NT2/D1 (cell line): Measurements from ENCODE around the gene SEL1L3.

ENCODE experiments used
- DNase-seq: peaks from one replicate; pipeline ENCODE4 v3.0.0-alpha.2; 2011; ENCODE audit warnings: low read depth, low spot score
- H3K27me3 ChIP-seq: 2 replicates; pipeline ENCODE4 v1.6.0; 2011; ENCODE audit warnings: mild to moderate bottlenecking; ENCODE audit not compliant: insufficient read length, insufficient read depth
- H3K36me3 ChIP-seq: 2 replicates; pipeline ENCODE4 v1.6.1; 2011; ENCODE audit warnings: mild to moderate bottlenecking, low read length, mixed read lengths; ENCODE audit not compliant: insufficient read depth, insufficient read length
- H3K4me1 ChIP-seq: 2 replicates; pipeline ENCODE4 v1.5.1; 2011; ENCODE audit not compliant: insufficient read depth, insufficient read length
- H3K4me3 ChIP-seq: 2 replicates; pipeline ENCODE4 v1.5.1; 2011; ENCODE audit warnings: low read depth; ENCODE audit not compliant: insufficient read length
- H3K9ac ChIP-seq: 2 replicates; pipeline ENCODE4 v1.6.0; 2011; ENCODE audit warnings: low read depth; ENCODE audit not compliant: insufficient read length
- H3K9me3 ChIP-seq: 2 replicates; pipeline ENCODE4 v1.5.1; 2011; ENCODE audit warnings: mild to moderate bottlenecking, low read length; ENCODE audit not compliant: insufficient read depth
- SUZ12 ChIP-seq: IDR thresholded peaks from 2 replicates; pipeline ENCODE4 v1.6.1; 2011; ENCODE audit not compliant: insufficient read length, insufficient read depth; ENCODE audit errors: extremely low read depth
- YY1 ChIP-seq: IDR thresholded peaks from 2 replicates; pipeline ENCODE4 v1.6.1; 2011; ENCODE audit not compliant: insufficient read length, insufficient read depth
- ZNF274 ChIP-seq: IDR thresholded peaks from 2 replicates; pipeline ENCODE4 v1.6.1; 2011; ENCODE audit warnings: mild to moderate bottlenecking, low read depth, low read length

Gene SEL1L3

DNA sequence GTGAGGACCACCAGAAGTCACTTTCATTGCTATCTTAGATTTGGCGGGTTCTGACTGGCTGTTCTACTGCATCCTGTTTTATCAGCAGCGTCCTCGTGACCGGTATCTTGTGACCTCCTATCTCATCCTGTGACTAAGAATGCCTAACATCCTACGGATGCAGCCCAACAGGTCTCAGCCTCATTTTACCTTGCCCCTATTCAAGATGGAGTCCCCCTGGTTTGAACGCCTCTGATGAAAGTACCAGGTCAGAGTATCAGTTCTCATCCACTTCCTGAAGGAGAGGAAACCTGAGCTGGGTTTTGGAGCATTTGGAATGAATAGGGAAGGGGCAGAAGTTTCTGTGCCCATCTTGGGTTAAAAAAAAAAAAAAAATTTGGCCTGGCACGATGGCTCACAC is 136.9 kb downstream of the SEL1L3 start:
- Histone ChIP-seq H3K9me3 (no peaks in the 10 kb centered on the region), H3K27me3 (no peaks in the 10 kb centered on the region), H3K4me1 (no peaks in the 10 kb centered on the region), H3K4me3 (no peak overlapping the region), H3K9ac (no peak overlapping the region), H3K36me3 (no peaks in the 10 kb centered on the region)
- no peak for DNase-seq
- TF ChIP-seq SUZ12 (no peak), YY1 (no peak), ZNF274 (no peak)

DNA sequence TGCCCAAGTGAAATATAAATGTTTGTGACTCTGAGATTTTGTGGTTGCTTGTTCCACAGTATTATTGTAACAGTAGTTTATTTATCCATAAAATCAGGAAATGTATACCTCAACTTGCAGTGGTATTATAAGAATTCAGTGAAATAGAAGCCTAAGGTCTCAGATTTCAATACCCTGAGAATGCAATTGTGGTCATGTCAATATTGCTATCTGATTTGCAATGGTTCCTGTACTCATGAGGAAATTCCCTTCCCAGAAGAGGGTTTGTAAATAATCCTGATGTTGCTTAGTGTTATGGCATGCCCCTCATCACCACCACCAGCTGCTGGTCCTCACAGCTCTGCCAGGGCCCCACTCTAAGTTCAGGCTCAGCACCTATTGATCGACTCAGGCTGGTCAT is 139.4 kb downstream of the SEL1L3 start:
- DNase-seq = no peak
- H3K36me3 ChIP-seq = no peaks in the 10 kb centered on the region
- no peak overlapping the region for H3K4me3 ChIP-seq
- no peaks in the 10 kb centered on the region for H3K4me1 ChIP-seq
- H3K9me3 ChIP-seq = no peaks in the 10 kb centered on the region
- no peak overlapping the region for H3K9ac ChIP-seq
- H3K27me3 ChIP-seq = no peaks in the 10 kb centered on the region
- TF ChIP-seq YY1 (no peak), ZNF274 (no peak), SUZ12 (no peak)

DNA sequence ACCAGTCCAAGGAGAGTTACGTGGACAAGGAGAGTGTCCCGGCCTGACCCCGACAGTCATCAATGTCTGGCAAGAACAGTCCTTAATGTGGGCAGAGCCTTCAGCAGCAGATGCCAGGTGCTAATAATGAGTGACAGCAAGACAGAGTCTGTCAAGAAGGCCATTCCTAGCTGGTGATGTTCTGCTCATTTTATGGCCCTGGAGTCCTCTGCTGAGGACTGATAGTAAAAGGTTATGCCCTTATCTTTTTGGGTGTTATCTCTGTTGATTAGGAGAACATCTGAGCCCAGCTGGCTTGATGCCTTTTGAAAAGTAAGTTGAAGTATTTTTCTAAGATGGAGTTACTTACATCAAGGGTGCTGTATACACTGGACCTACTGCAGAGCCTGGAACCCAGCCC is 139.8 kb downstream of the SEL1L3 start:
- Histone ChIP-seq H3K4me3 (no peak overlapping the region), H3K36me3 (no peaks in the 10 kb centered on the region), H3K9me3 (no peaks in the 10 kb centered on the region), H3K4me1 (no peaks in the 10 kb centered on the region), H3K27me3 (no peaks in the 10 kb centered on the region), H3K9ac (no peak overlapping the region)
- no peak for DNase-seq
- no peak for TF ChIP-seq SUZ12
- TF ChIP-seq ZNF274 = no peak
- TF ChIP-seq YY1 = no peak

DNA sequence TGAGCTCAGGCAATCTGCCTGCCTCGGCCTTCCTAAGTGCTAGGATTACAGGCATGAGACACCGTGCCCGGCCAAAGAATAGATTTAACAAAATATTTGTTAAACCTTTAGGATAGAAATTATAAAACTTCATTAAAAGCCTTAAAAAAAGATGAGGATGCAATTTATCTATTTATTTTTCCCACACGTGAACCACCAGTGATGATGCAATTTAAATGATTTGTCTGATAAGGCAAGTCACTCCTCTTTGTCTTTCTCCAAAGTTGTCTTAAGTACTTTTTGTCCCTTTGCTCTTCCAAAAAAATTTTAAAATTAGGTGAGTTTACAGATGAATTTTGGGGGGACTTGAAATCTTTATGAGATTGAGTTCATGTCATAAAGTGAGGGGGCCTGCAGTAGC is 149.0 kb downstream of the SEL1L3 start:
- no peaks in the 10 kb centered on the region for H3K4me1 ChIP-seq
- H3K36me3 ChIP-seq = no peaks in the 10 kb centered on the region
- H3K9me3 ChIP-seq = peaks cover 4% of the 10 kb centered on the region; the same call in 1 of the 2 replicates
- H3K27me3 ChIP-seq = no peaks in the 10 kb centered on the region
- DNase-seq = no peak
- no peak overlapping the region for H3K4me3 ChIP-seq
- H3K9ac ChIP-seq = no peak overlapping the region
- TF ChIP-seq YY1 = no peak
- TF ChIP-seq ZNF274 = no peak
- TF ChIP-seq SUZ12 = no peak

DNA sequence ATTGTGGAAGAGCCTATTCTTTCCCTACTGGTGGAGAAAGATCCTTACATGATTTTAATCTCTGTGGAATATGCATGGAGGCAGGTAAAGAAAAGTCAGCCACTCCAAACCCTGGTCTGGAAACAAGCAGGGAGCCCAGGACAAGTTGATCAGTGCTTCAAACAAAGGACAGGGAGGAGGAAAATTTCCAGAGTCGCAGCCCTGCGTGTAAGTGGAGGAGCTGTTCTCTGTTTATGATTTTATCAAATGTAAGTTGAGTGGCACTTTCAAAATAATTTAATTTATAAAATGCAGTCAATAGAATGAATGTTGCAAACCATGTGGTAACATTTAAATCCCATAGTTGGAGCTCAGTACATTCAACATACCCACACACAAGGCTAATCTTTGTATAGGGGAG is 150.2 kb downstream of the SEL1L3 start:
- H3K4me1 ChIP-seq = no peaks in the 10 kb centered on the region
- H3K9ac ChIP-seq = no peak overlapping the region
- H3K4me3 ChIP-seq = no peak overlapping the region
- H3K9me3 ChIP-seq = peaks cover 4% of the 10 kb centered on the region; the same call in 1 of the 2 replicates
- TF ChIP-seq SUZ12 (no peak), YY1 (no peak), ZNF274 (no peak)
- H3K27me3 ChIP-seq = no peaks in the 10 kb centered on the region
- H3K36me3 ChIP-seq = no peaks in the 10 kb centered on the region
- no peak for DNase-seq

DNA sequence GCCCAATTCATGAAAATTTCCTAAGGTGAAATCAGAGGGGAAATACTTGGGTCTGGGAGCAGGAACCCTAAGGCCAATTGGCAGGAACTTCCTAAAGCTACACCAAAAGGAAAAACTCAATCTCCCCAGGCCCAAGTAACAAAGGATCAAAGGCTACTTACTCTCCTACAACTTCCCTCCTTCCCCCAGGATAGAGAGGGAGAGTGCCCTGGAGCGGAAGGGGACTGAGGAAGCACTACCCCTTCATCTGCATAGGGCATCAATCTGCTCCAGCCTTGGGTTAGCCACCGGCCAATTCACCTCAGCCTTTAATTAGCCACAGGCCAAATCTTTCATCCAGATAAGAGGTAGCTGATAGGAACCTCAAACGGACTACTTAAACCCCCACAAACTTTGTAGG is 152.2 kb downstream of the SEL1L3 start:
- no peak for DNase-seq
- Histone ChIP-seq H3K4me1 (no peaks in the 10 kb centered on the region), H3K9me3 (peaks cover 4% of the 10 kb centered on the region; the same call in 1 of the 2 replicates), H3K4me3 (no peak overlapping the region), H3K27me3 (no peaks in the 10 kb centered on the region), H3K9ac (no peak overlapping the region), H3K36me3 (no peaks in the 10 kb centered on the region)
- TF ChIP-seq YY1 (no peak), SUZ12 (no peak), ZNF274 (no peak)

DNA sequence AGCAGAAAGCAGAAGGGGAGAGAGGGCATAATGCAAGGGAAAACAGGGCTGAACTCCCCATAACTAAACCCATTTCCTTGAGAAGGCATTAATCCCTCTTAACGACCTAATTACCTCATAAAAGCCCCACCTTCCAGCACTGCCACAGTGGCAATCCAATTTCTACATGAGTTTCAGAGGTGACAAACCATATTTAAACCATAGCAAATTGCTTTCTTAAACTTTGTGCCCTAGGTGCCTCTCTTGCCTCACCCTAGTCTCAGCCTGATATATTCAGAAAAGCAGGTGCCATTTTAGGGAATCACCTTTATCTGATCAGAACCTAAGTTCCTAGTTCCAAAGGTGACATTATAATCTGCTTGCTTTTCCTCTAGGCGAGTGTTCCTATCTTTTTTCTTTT is 158.3 kb downstream of the SEL1L3 start:
- no peak for TF ChIP-seq SUZ12
- no peak for TF ChIP-seq ZNF274
- no peak for TF ChIP-seq YY1
- no peaks in the 10 kb centered on the region for H3K27me3 ChIP-seq

DNA sequence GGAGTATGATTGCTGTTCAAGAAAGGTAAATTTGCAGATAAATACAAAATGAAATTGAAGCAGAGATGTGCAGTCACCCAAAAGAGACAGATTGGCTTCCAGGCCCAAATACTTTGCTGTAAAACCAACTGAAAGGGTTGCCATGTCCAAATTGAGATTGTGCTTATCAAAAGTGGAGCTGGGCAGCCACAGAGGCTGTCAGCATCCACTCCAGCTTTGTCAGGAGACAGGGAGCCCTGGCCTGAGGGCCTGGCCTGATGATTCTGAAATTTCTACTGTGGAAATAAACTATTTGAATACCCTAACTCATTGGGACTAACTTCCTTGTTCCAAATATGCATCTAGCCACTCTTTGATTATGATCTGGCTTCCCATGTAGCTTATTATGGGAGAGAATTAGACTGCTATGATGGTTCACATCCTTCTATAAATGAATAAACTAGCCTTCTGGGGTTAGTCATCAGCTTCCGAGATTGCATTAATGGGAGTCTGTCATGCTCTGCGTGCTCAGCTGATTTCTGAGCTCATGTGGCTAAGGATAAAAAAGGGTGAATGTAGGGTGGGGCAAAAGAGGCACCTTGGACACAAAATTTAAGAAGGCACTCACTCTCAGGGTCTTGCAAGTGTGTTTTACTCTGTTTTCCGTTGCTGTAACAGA is 158.9 kb downstream of the SEL1L3 start:
- no peak overlapping the region for H3K9ac ChIP-seq
- DNase-seq = no peak
- TF ChIP-seq YY1 (no peak), SUZ12 (no peak)

More for the DNA sequence above, 158.3 kb downstream of the SEL1L3 start:
- no peaks in the 10 kb centered on the region for H3K4me1 ChIP-seq
- H3K9ac ChIP-seq = no peak overlapping the region
- no peak overlapping the region for H3K4me3 ChIP-seq
- no peak for DNase-seq
- no peaks in the 10 kb centered on the region for H3K36me3 ChIP-seq
- H3K9me3 ChIP-seq = peaks cover 3% of the 10 kb centered on the region; the same call in 1 of the 2 replicates

More for the DNA sequence above, 158.9 kb downstream of the SEL1L3 start:
- Histone ChIP-seq H3K4me3 (no peak overlapping the region), H3K36me3 (no peaks in the 10 kb centered on the region), H3K4me1 (no peaks in the 10 kb centered on the region), H3K27me3 (no peaks in the 10 kb centered on the region), H3K9me3 (no peaks in the 10 kb centered on the region)
